B cell (primary cell): ENCODE data around the gene COL3A1.

Source experiments
- EZH2 ChIP-seq: IDR thresholded peaks from 2 replicates; pipeline ENCODE4 v1.6.1; 2012; ENCODE audit warnings: borderline replicate concordance, low read depth, mild to moderate bottlenecking, moderate library complexity, low read length; ENCODE audit not compliant: insufficient read depth, poor library complexity, severe bottlenecking
- TF ChIP-seq, protein P1 (sequence below): fragments of 200-600 bp; IDR thresholded peaks from one replicate; pipeline ENCODE4 v1.8.0; 2022; ENCODE audit warnings: antibody characterized with exemption, mild to moderate bottlenecking

DNA sequence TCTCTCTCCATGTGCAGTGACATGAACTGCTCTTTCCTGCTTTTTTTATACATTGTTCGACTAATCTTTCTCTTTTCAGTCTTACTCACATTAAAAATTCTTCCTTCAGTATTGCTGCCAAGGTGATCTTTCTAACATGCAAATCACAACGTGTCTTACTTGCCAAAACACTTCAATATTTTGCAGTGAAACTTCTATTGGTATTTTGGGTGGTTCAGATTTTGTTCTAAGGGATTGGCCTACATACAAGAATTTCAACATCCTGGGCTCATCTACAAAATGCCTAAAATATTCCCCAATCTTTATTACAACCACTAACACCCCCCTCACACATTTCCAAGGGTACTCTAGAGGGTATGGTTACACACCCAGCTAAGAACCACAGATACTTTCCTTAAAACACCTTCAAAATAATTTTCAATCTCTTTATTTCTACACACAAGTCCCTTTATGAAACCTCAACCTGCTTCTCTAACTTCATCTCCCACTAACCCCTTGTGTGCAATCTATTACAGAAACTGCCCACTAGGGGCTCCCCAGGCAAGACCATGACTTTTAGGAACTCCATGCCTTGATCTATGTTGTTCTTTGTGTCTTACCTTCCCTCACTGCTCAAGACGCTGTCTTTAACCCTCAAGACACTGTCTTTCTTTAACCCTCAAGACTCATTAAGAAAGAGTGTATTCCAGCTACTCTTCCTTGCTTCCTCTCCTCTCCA, 50.9 kb downstream of the COL3A1 start:
- TF ChIP-seq, protein P1, sequence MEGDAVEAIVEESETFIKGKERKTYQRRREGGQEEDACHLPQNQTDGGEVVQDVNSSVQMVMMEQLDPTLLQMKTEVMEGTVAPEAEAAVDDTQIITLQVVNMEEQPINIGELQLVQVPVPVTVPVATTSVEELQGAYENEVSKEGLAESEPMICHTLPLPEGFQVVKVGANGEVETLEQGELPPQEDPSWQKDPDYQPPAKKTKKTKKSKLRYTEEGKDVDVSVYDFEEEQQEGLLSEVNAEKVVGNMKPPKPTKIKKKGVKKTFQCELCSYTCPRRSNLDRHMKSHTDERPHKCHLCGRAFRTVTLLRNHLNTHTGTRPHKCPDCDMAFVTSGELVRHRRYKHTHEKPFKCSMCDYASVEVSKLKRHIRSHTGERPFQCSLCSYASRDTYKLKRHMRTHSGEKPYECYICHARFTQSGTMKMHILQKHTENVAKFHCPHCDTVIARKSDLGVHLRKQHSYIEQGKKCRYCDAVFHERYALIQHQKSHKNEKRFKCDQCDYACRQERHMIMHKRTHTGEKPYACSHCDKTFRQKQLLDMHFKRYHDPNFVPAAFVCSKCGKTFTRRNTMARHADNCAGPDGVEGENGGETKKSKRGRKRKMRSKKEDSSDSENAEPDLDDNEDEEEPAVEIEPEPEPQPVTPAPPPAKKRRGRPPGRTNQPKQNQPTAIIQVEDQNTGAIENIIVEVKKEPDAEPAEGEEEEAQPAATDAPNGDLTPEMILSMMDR = peak; percentile 14
- TF ChIP-seq EZH2 = no peak
